K562 (cell line): ENCODE data around the gene CD300A. TPM values are rescaled to one million over a fixed set of nuclear protein-coding genes. Genes with fewer than 3 reads are reported as not detected.
A peak's percentile ranks its signal among the peaks of the same experiment; 100 is the strongest.

ENCODE experiments used
- ADNP ChIP-seq: fragments of 200-800 bp; sonication (Bioruptor generic); IDR thresholded peaks from 2 replicates; pipeline ENCODE4 v1.6.1; 2016; ENCODE audit warnings: missing genetic modification characterization, missing compliant biosample characterization
- ARID3A ChIP-seq: IDR thresholded peaks from 2 replicates; pipeline ENCODE4 v1.6.1; 2012; ENCODE audit warnings: low read depth, low read length, improper control_type of control experiment, borderline replicate concordance
- CXXC5 ChIP-seq: fragments of 250-450 bp; sonication (Bioruptor Pico); IDR thresholded peaks from 2 replicates; pipeline ENCODE4 v1.8.0; 2022; ENCODE audit warnings: inconsistent platforms, mild to moderate bottlenecking, moderate library complexity
- HEY1 ChIP-seq: fragments of 250-450 bp; sonication (Bioruptor Pico); IDR thresholded peaks from 2 replicates; pipeline ENCODE4 v1.5.0; 2020; ENCODE audit warnings: mild to moderate bottlenecking, moderate library complexity, borderline replicate concordance
- HLTF ChIP-seq: fragments of 450-650 bp; IDR thresholded peaks from 2 replicates; pipeline ENCODE4 v1.6.1; 2016
- ID3 ChIP-seq, 2 experiments: fragments of 250-450 bp in 1 of 2; fragments of 450-650 bp in 1 of 2; sonication (Bioruptor Pico) in 1 of 2; IDR thresholded peaks; 2 replicates each; pipeline versions ENCODE4 v1.6.1 to v1.8.0; 2016 to 2021; ENCODE audit warnings: mild to moderate bottlenecking in 2 of 2, moderate library complexity in 2 of 2, missing compliant biosample characterization in 1 of 2, missing genetic modification characterization in 1 of 2
- IRF9 ChIP-seq: fragments of 450-650 bp; IDR thresholded peaks from 2 replicates; pipeline ENCODE4 v1.6.1; 2016; ENCODE audit warnings: missing biosample characterization, missing genetic modification characterization
- MTF1 ChIP-seq: fragments of 250-450 bp; sonication (Bioruptor Pico); IDR thresholded peaks from 2 replicates; pipeline ENCODE4 v1.9.0; 2021; ENCODE audit warnings: moderate library complexity, mild to moderate bottlenecking, inconsistent platforms, borderline replicate concordance
- NCOA1 ChIP-seq: fragments of 450-650 bp; IDR thresholded peaks from 2 replicates; pipeline ENCODE4 v1.6.1; 2016; ENCODE audit warnings: low read depth
- NCOA6 ChIP-seq: fragments of 450-650 bp; IDR thresholded peaks from 2 replicates; pipeline ENCODE4 v1.6.1; 2017; ENCODE audit warnings: mild to moderate bottlenecking
- NFIX ChIP-seq: fragments of 250-450 bp; sonication (Bioruptor Pico); IDR thresholded peaks from 2 replicates; pipeline ENCODE4 v1.4.0; 2020; ENCODE audit warnings: low read depth, mild to moderate bottlenecking, moderate library complexity
- PRMT5 ChIP-seq: sonication (generic); formaldehyde crosslinking; IDR thresholded peaks from 2 replicates; pipeline ENCODE4 v1.5.0; 2020; ENCODE audit warnings: missing genetic modification reagents
- RB1 ChIP-seq: fragments of 450-650 bp; IDR thresholded peaks from 2 replicates; pipeline ENCODE4 v1.6.1; 2017; ENCODE audit warnings: low read depth, mild to moderate bottlenecking
- SOX6 ChIP-seq: fragments of 450-650 bp; IDR thresholded peaks from 2 replicates; pipeline ENCODE4 v1.6.1; 2014; ENCODE audit warnings: mild to moderate bottlenecking
- STAG1 ChIP-seq: sonication (generic); formaldehyde crosslinking; IDR thresholded peaks from 2 replicates; pipeline ENCODE4 v1.5.0; 2020; ENCODE audit warnings: missing genetic modification reagents, borderline replicate concordance
- TAL1 ChIP-seq: fragments of 450-650 bp; IDR thresholded peaks from 2 replicates; pipeline ENCODE4 v1.6.1; 2016; ENCODE audit warnings: mild to moderate bottlenecking
- TFE3 ChIP-seq: fragments of 450-650 bp; formaldehyde crosslinking; IDR thresholded peaks from 2 replicates; pipeline ENCODE4 v1.4.0; 2020; ENCODE audit warnings: mild to moderate bottlenecking, mixed read lengths
- ZBTB12 ChIP-seq: fragments of 250-450 bp; sonication (Bioruptor Pico); IDR thresholded peaks from 2 replicates; pipeline ENCODE4 v1.4.0; 2020
- ZBTB7A ChIP-seq: IDR thresholded peaks from 2 replicates; pipeline ENCODE4 v1.6.1; 2011; ENCODE audit warnings: low read depth, mild to moderate bottlenecking, low read length, moderate library complexity, borderline replicate concordance; ENCODE audit not compliant: control insufficient read depth
- ZNF263 ChIP-seq: sonication (generic); formaldehyde crosslinking; IDR thresholded peaks from 2 replicates; pipeline ENCODE4 v1.8.0; 2022; ENCODE audit warnings: mild to moderate bottlenecking, missing genetic modification reagents, borderline replicate concordance
- ZNF280A ChIP-seq: fragments of 450-650 bp; IDR thresholded peaks from 2 replicates; pipeline ENCODE4 v1.6.1; 2018; ENCODE audit warnings: mild to moderate bottlenecking, low read depth; ENCODE audit not compliant: partially characterized antibody
- polyA plus RNA-seq, 8 experiments: library from polyadenylated mRNA; depleted of rRNA in 4 of 8; stranded (reverse) in 5 of 8; unstranded in 3 of 8; fragments of >200 nt; fragmentation: Nextera tagmentation in 2 of 8; fragmentation: Illumina TruSeq in 1 of 8; extraction: Ambion mirVana in 2 of 8; extraction: Trizol in 1 of 8; gene quantifications; 2 replicates each; pipeline versions ENCODE4 v1.2.1 to v1.2.3, GENCODE V29; 2011 to 2014; ENCODE audit warnings: inconsistent platforms in 1 of 8, missing spikeins in 1 of 8
- total RNA-seq, 7 experiments: library from RNA; depleted of rRNA in 6 of 7; stranded (reverse); fragments of >200 nt in 6 of 7; fragmentation: Illumina TruSeq in 2 of 7; extraction: Trizol in 2 of 7; gene quantifications; 2 replicates each; pipeline versions ENCODE4 v1.2.1 to v1.2.3, GENCODE V29; 2011 to 2021; ENCODE audit warnings: low replicate concordance in 1 of 7

The CD300A gene
- total and polyA plus RNA-seq, 9 of the 15 experiments (the other 6 are each of a cell fraction or from before 2014, with no cell fraction given) = 0.21 to 1.7 (median 0.41) TPM; not detected in 1

DNA sequence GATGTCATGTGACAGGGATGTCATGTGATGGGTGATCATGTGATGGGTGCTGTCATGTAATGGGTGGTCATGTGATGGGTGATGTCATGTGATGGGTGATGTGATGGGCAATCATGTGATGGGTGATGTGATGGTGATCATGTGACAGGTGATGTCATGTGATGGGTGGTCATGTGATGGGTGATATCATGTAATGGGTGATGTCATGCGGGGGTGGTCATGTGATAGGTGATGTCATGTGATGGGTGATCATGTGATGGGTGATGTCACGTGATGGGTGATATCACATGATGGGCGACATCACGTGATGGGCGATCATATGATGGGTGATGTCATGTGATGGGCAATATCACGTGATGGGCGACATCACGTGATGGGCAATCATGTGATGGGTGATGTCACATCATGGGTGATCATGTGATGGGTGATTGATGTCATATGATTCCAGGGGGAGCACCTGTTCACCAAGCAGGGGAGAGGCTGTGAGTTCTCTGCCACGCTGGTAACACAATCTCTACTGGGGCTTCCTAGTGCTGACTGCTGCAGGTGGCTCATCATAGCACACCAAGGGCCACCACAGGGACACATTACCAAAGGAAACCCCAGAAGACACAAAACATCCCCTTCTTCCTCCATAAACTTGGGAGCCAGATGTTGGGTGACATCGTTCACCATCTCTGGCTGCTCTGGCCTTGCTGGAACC lies 48.3 kb downstream of the CD300A start (continued):
- no peak for TF ChIP-seq MTF1 (CRISPR knock-in tag)
- peak; percentile 8; the same call in 1 of the 2 replicates for TF ChIP-seq SOX6
- no peak for TF ChIP-seq ZBTB7A
- no peak for TF ChIP-seq NCOA6
- TF ChIP-seq RB1 = no peak
- TF ChIP-seq IRF9 (tag) = no peak
- TF ChIP-seq ZBTB12 (CRISPR knock-in tag) = peak; percentile 77
- TF ChIP-seq NCOA1 = peak; percentile 95
- TF ChIP-seq HEY1 (CRISPR knock-in tag) = no peak
- no peak for TF ChIP-seq TAL1
- no peak for TF ChIP-seq CXXC5 (CRISPR knock-in tag)
- no peak for TF ChIP-seq PRMT5
- no peak for TF ChIP-seq ID3 (CRISPR knock-in tag; IDR thresholded peaks at IDR 0.05)
- TF ChIP-seq ID3 (tag; IDR thresholded peaks at IDR 0.05) = 0 out of 2 replicates have a peak, but pooled peaks have one; percentile 27
- TF ChIP-seq HLTF = no peak; the same call in 1 of the 2 replicates
- no peak for TF ChIP-seq ZNF280A
- no peak for TF ChIP-seq STAG1 (CRISPR knock-in tag)
- TF ChIP-seq TFE3 (CRISPR knock-in tag) = peak; percentile 99
- TF ChIP-seq NFIX (CRISPR knock-in tag) = no peak
- no peak for TF ChIP-seq ADNP
- no peak for TF ChIP-seq ZNF263 (CRISPR knock-in tag)
- TF ChIP-seq ARID3A = no peak
